Measurements from ENCODE around the gene FGF18. TPM values are rescaled to one million over a fixed set of nuclear protein-coding genes. Genes with fewer than 3 reads are reported as not detected.

The FGF18 gene
- total and polyA plus RNA-seq, 2 donors from 2014 or later, result 0.39 to 1.8 TPM

DNA sequence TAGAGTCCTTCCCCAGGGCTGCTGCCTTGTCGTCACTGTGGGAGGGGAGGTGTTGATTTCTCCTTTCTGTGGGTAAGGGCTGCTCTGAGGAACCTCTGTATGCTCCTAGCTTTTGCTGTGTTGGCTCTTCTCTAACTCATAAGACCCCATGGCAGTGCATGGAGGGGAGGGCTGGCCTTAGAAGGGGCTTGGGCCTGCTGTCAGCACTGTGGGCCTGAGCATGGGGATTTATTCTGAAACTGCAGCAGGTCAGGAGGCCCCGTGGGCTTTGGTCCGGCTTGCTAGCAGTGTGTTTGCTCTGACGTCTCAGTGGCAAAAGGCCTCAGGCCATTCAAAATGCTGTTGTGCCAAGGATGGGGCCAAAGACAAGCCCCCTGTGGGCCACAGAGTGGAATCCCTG, 6.8 kb downstream of the FGF18 start:
- intact Hi-C loops (cut with DNase I), result loop anchor here (10.0 kb wide), 1 partner anchor 469 kb away; no protein-coding TSS in a partner anchor
- Histone ChIP-seq H3K4me3 (ENCODE audit: low read length in 3 of 3) (no peak overlapping the region), H3K9ac (ENCODE audit: low read length in 3 of 3) (no peak overlapping the region), H3K36me3 (ENCODE audit: control insufficient read depth in 2 of 3, insufficient read depth in 3 of 3, low read length in 3 of 3) (no peaks in the 10 kb centered on the region), H3K4me1 (ENCODE audit: control insufficient read depth in 2 of 3, insufficient read depth in 2 of 3, low read depth in 1 of 3, low read length in 3 of 3) (peaks cover 0 to 2% (median 0%) of the 10 kb centered on the region in 3 donors), H3K27me3 (ENCODE audit: control insufficient read depth, insufficient read depth, low read length) (peaks cover 2% of the 10 kb centered on the region), H3K27ac (ENCODE audit: low read depth in 2 of 2, low read length in 2 of 2) (no peak overlapping the region), H3K9me3 (ENCODE audit: control insufficient read depth in 2 of 3, insufficient read depth in 1 of 3, low read length in 3 of 3) (no peaks in the 10 kb centered on the region)
- FAIRE-seq (no peak), DNase-seq (peak in 2 of 5 donors; percentile 21 to 35)
- TF ChIP-seq, protein P1, sequence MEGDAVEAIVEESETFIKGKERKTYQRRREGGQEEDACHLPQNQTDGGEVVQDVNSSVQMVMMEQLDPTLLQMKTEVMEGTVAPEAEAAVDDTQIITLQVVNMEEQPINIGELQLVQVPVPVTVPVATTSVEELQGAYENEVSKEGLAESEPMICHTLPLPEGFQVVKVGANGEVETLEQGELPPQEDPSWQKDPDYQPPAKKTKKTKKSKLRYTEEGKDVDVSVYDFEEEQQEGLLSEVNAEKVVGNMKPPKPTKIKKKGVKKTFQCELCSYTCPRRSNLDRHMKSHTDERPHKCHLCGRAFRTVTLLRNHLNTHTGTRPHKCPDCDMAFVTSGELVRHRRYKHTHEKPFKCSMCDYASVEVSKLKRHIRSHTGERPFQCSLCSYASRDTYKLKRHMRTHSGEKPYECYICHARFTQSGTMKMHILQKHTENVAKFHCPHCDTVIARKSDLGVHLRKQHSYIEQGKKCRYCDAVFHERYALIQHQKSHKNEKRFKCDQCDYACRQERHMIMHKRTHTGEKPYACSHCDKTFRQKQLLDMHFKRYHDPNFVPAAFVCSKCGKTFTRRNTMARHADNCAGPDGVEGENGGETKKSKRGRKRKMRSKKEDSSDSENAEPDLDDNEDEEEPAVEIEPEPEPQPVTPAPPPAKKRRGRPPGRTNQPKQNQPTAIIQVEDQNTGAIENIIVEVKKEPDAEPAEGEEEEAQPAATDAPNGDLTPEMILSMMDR (IDR thresholded peaks at IDR 0.05; ENCODE audit: borderline replicate concordance, extremely low read depth, insufficient read depth), result no peak

DNA sequence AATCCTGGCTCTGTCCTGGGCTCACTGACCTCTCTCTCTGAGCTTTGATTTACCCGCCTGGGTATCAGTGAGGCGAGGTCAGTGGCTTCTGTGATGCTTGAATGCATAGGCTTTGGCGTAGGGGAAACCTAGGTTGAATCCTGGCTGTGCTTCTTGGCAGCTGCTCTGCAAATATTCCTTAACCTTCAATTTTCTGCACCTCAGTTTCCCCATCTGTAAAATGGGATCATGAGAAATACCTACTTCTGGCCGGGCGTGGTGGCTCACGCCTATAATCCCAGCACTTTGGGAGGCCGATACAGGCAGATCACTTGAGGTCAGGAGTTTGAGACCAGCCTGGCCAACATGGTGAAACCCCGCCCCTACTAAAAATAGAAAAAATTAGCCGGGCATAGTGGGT, 7.2 kb downstream of the FGF18 start:
- H3K36me3 ChIP-seq (ENCODE audit: control insufficient read depth in 2 of 3, insufficient read depth in 3 of 3, low read length in 3 of 3), result no peaks in the 10 kb centered on the region
- DNase-seq (peak in 1 of 5 donors; percentile 14), FAIRE-seq (no peak)
- no peaks in the 10 kb centered on the region for H3K4me1 ChIP-seq (ENCODE audit: control insufficient read depth in 2 of 3, insufficient read depth in 2 of 3, low read depth in 1 of 3, low read length in 3 of 3)
- no peak overlapping the region for H3K9ac ChIP-seq (ENCODE audit: low read length in 3 of 3)
- H3K27me3 ChIP-seq (ENCODE audit: control insufficient read depth, insufficient read depth, low read length), result no peaks in the 10 kb centered on the region
- TF ChIP-seq, protein P1 (IDR thresholded peaks at IDR 0.05; ENCODE audit: borderline replicate concordance, extremely low read depth, insufficient read depth), result no peak
- no peak overlapping the region for H3K4me3 ChIP-seq (ENCODE audit: low read length in 3 of 3)
- H3K27ac ChIP-seq (ENCODE audit: low read depth in 2 of 2, low read length in 2 of 2), result no peak overlapping the region
- intact Hi-C loops (cut with DNase I), result loop anchor here (10.0 kb wide), 1 partner anchor 468 kb away; no protein-coding TSS in a partner anchor
- H3K9me3 ChIP-seq (ENCODE audit: control insufficient read depth in 2 of 3, insufficient read depth in 1 of 3, low read length in 3 of 3), result no peaks in the 10 kb centered on the region

DNA sequence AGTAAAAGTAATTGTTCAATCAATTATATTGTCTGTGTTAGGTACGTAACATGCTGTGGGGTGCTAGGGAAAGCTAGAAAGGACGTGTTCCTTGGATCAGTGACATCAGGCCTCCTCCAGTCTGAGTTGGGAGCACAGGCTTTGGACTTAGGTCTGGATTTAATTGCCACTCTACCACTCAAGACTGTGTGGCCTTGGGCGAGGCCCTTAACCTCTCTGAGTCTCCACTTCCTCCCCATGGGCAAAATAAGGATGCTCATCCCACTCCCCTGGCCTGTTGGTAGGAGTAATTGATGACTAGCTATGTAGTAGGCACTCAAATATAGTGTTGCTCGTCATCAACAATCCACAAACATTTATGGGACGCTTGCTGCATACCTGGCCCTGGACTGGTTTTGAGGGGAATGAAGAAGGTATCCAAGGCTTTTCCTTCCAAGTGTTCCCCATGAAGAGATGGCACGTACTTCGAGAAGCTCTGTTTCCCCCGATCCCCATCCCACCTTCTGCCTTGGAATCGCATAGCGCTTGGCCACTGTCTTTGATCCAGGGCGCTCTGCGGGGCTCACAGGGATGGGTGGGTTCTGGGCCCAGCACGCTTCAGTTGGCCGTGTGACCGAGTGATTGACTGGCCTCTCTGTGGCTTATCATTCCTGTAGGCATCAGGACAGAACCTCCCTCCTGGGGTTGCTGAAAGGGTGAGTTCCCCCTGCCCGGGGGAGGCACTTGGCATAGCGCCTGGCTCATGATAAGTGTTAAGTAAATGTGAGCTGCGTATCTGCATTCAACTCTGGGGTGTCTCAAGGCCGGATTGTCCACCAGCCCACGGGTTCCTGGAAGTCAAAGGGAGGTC, 8.1 kb downstream of the FGF18 start:
- FAIRE-seq (no peak), DNase-seq (peak in 3 of 5 donors; percentile 35 to 41 (median 36))
- intact Hi-C loops (cut with DNase I), result loop anchor here (10.0 kb wide), 1 partner anchor 467 kb away; no protein-coding TSS in a partner anchor

More for the DNA sequence above, 8.1 kb downstream of the FGF18 start:
- Histone ChIP-seq H3K4me3 (ENCODE audit: low read length in 3 of 3) (no peak overlapping the region), H3K27me3 (ENCODE audit: control insufficient read depth, insufficient read depth, low read length) (no peaks in the 10 kb centered on the region), H3K4me1 (ENCODE audit: control insufficient read depth in 2 of 3, insufficient read depth in 2 of 3, low read depth in 1 of 3, low read length in 3 of 3) (no peaks in the 10 kb centered on the region), H3K36me3 (ENCODE audit: control insufficient read depth in 2 of 3, insufficient read depth in 3 of 3, low read length in 3 of 3) (no peaks in the 10 kb centered on the region), H3K27ac (ENCODE audit: low read depth in 2 of 2, low read length in 2 of 2) (no peak overlapping the region), H3K9me3 (ENCODE audit: control insufficient read depth in 2 of 3, insufficient read depth in 1 of 3, low read length in 3 of 3) (no peaks in the 10 kb centered on the region), H3K9ac (ENCODE audit: low read length in 3 of 3) (no peak overlapping the region)
- TF ChIP-seq, protein P1 (IDR thresholded peaks at IDR 0.05; ENCODE audit: borderline replicate concordance, extremely low read depth, insufficient read depth), result no peak
